Hepatocyte (in vitro differentiated cells): ENCODE results near the gene COL19A1. TPM values are rescaled to one million over a fixed set of nuclear protein-coding genes. Genes with fewer than 3 reads are reported as not detected.

Source experiments
- DNase-seq: peaks from one replicate; pipeline ENCODE4 v3.0.0-alpha.2; 2016; ENCODE audit warnings: low spot score
- H2AFZ ChIP-seq: fragments of 200-600 bp; sonication (generic); 2 replicates; pipeline ENCODE4 v1.6.0; 2016; ENCODE audit warnings: antibody characterized with exemption, mild to moderate bottlenecking
- H3K27ac ChIP-seq: fragments of 200-600 bp; sonication (generic); 2 replicates; pipeline ENCODE4 v1.5.1; 2016; ENCODE audit warnings: mild to moderate bottlenecking
- H3K27me3 ChIP-seq: fragments of 200-600 bp; sonication (generic); 2 replicates; pipeline ENCODE4 v1.6.1; 2016
- H3K36me3 ChIP-seq: fragments of 200-600 bp; sonication (generic); replicated peaks from 2 replicates; pipeline ENCODE4 v1.5.1; 2016; ENCODE audit warnings: low read depth; ENCODE audit not compliant: insufficient read depth
- H3K4me1 ChIP-seq: fragments of 200-600 bp; sonication (generic); 2 replicates; pipeline ENCODE4 v1.5.1; 2016; ENCODE audit warnings: mild to moderate bottlenecking, moderate library complexity; ENCODE audit not compliant: insufficient read depth
- H3K4me2 ChIP-seq: fragments of 200-600 bp; sonication (generic); 2 replicates; pipeline ENCODE4 v1.6.0; 2016
- H3K4me3 ChIP-seq: fragments of 200-600 bp; sonication (generic); 2 replicates; pipeline ENCODE4 v1.5.1; 2016; ENCODE audit warnings: mild to moderate bottlenecking
- H3K79me2 ChIP-seq: fragments of 200-600 bp; sonication (generic); 2 replicates; pipeline ENCODE4 v1.6.0; 2017; ENCODE audit warnings: mild to moderate bottlenecking
- H3K9me2 ChIP-seq: fragments of 200-600 bp; sonication (generic); replicated peaks from 2 replicates; pipeline ENCODE4 v1.6.0; 2017; ENCODE audit warnings: mild to moderate bottlenecking; ENCODE audit not compliant: insufficient read depth
- H3K9me3 ChIP-seq: fragments of 200-600 bp; sonication (generic); 2 replicates; pipeline ENCODE4 v1.5.1; 2016; ENCODE audit warnings: low read depth, mild to moderate bottlenecking
- H4K20me1 ChIP-seq: fragments of 200-600 bp; sonication (generic); 2 replicates; pipeline ENCODE4 v1.6.0; 2016; ENCODE audit warnings: mild to moderate bottlenecking; ENCODE audit not compliant: insufficient read depth, poor library complexity, severe bottlenecking
- EZH2 ChIP-seq: fragments of 200-600 bp; sonication (generic); IDR thresholded peaks from 2 replicates; pipeline ENCODE4 v1.6.1; 2016; ENCODE audit warnings: antibody characterized with exemption, mild to moderate bottlenecking, borderline replicate concordance
- EZH2phosphoT487 ChIP-seq: fragments of 200-600 bp; sonication (generic); IDR thresholded peaks from one replicate; pipeline ENCODE4 v1.6.1; 2018; ENCODE audit warnings: antibody characterized with exemption, mild to moderate bottlenecking, low read depth, moderate library complexity; ENCODE audit not compliant: unreplicated experiment, severe bottlenecking
- WGBS: methylation state at CpG from one replicate; pipeline ENCODE4 v1.1.6; 2016; ENCODE audit warnings: low lambda C conversion rate; ENCODE audit errors: missing lambda C conversion rate; 5-methylcytosine and 5-hydroxymethylcytosine counted together
- polyA plus RNA-seq: library from polyadenylated mRNA; unstranded; fragments of >200 nt; fragmentation: Nextera tagmentation; extraction: Ambion mirVana; gene quantifications from 2 replicates; pipeline ENCODE4 v1.2.1, GENCODE V29; 2016
- total RNA-seq: library from RNA; depleted of rRNA; stranded (reverse); fragments of >200 nt; gene quantifications from 2 replicates; pipeline ENCODE4 v1.2.3, GENCODE V29; 2014
- TF ChIP-seq, protein P1 (sequence below): fragments of 200-600 bp; sonication (generic); IDR thresholded peaks from 2 replicates; pipeline ENCODE4 v1.5.1; 2016; ENCODE audit warnings: antibody characterized with exemption, mild to moderate bottlenecking; ENCODE audit not compliant: poor library complexity

The COL19A1 gene
- total and polyA plus RNA-seq, 2 experiments from 2014 or later: 1.1 to 1.2 TPM

- WGBS: 69% methylated on average over 2 of the region's 2 CpGs
- H3K27me3 ChIP-seq: no peaks in the 10 kb centered on the region
Observed at GRCh38 chr6:70040766-70041165, 174.4 kb downstream of the COL19A1 start.

GRCh38 chr6:70041411-70041810, 175.1 kb downstream of the COL19A1 start:
- no peaks in the 10 kb centered on the region for H4K20me1 ChIP-seq
- WGBS: 90% methylated on average over 1 of the region's 1 CpG
- H3K4me3 ChIP-seq: no peak overlapping the region
- no peaks in the 10 kb centered on the region for H3K79me2 ChIP-seq
- no peak for TF ChIP-seq EZH2
- no peaks in the 10 kb centered on the region for H3K9me3 ChIP-seq
- no peak for DNase-seq
- no peaks in the 10 kb centered on the region for H3K27me3 ChIP-seq
- no peak overlapping the region for H3K27ac ChIP-seq
- H3K9me2 ChIP-seq: no peaks in the 10 kb centered on the region
- H3K4me1 ChIP-seq: no peaks in the 10 kb centered on the region
- H2AFZ ChIP-seq: no peak overlapping the region
- no peak overlapping the region for H3K4me2 ChIP-seq
- no peaks in the 10 kb centered on the region for H3K36me3 ChIP-seq

More at GRCh38 chr6:70040766-70041165, 174.4 kb downstream of the COL19A1 start:
- Histone ChIP-seq H3K4me2 (no peak overlapping the region), H3K9me3 (no peaks in the 10 kb centered on the region), H4K20me1 (no peaks in the 10 kb centered on the region), H3K4me1 (no peaks in the 10 kb centered on the region), H3K36me3 (no peaks in the 10 kb centered on the region), H3K79me2 (no peaks in the 10 kb centered on the region), H3K4me3 (no peak overlapping the region), H2AFZ (no peak overlapping the region), H3K9me2 (no peaks in the 10 kb centered on the region), H3K27ac (no peak overlapping the region)
- no peak for DNase-seq
- TF ChIP-seq EZH2phosphoT487 (no peak), EZH2 (no peak)
- TF ChIP-seq, protein P1, sequence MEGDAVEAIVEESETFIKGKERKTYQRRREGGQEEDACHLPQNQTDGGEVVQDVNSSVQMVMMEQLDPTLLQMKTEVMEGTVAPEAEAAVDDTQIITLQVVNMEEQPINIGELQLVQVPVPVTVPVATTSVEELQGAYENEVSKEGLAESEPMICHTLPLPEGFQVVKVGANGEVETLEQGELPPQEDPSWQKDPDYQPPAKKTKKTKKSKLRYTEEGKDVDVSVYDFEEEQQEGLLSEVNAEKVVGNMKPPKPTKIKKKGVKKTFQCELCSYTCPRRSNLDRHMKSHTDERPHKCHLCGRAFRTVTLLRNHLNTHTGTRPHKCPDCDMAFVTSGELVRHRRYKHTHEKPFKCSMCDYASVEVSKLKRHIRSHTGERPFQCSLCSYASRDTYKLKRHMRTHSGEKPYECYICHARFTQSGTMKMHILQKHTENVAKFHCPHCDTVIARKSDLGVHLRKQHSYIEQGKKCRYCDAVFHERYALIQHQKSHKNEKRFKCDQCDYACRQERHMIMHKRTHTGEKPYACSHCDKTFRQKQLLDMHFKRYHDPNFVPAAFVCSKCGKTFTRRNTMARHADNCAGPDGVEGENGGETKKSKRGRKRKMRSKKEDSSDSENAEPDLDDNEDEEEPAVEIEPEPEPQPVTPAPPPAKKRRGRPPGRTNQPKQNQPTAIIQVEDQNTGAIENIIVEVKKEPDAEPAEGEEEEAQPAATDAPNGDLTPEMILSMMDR: no peak

DNA sequence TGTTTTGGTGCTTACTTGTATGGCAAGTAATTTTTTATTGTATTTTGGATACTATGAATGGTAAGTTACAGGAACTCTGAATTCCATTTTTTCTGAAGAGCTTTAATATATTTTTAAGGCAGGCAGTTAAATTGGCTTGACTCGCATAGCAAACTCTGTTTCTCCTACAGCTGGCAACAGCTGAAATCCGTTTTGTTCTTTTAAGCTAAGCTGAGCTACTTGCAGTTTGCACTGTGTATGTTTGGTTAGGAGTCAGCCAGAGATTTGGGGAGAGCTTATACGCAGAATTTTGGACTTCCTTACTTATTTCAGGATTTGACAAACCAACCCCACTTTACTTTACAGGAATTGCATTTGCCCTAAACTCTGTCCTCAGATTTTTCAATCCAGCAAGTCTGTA, 179.1 kb downstream of the COL19A1 start:
- Histone ChIP-seq H3K9me3 (no peaks in the 10 kb centered on the region), H3K27me3 (no peaks in the 10 kb centered on the region), H3K36me3 (no peaks in the 10 kb centered on the region), H3K79me2 (no peaks in the 10 kb centered on the region), H3K4me3 (no peak overlapping the region), H3K27ac (no peak overlapping the region), H3K4me2 (no peak overlapping the region), H3K9me2 (no peaks in the 10 kb centered on the region), H2AFZ (no peak overlapping the region), H3K4me1 (no peaks in the 10 kb centered on the region), H4K20me1 (no peaks in the 10 kb centered on the region)
- TF ChIP-seq EZH2phosphoT487: no peak
- TF ChIP-seq, protein P1: no peak
- TF ChIP-seq EZH2: no peak
- DNase-seq: no peak
- 77% methylated on average over 3 of the region's 3 CpGs for WGBS

DNA sequence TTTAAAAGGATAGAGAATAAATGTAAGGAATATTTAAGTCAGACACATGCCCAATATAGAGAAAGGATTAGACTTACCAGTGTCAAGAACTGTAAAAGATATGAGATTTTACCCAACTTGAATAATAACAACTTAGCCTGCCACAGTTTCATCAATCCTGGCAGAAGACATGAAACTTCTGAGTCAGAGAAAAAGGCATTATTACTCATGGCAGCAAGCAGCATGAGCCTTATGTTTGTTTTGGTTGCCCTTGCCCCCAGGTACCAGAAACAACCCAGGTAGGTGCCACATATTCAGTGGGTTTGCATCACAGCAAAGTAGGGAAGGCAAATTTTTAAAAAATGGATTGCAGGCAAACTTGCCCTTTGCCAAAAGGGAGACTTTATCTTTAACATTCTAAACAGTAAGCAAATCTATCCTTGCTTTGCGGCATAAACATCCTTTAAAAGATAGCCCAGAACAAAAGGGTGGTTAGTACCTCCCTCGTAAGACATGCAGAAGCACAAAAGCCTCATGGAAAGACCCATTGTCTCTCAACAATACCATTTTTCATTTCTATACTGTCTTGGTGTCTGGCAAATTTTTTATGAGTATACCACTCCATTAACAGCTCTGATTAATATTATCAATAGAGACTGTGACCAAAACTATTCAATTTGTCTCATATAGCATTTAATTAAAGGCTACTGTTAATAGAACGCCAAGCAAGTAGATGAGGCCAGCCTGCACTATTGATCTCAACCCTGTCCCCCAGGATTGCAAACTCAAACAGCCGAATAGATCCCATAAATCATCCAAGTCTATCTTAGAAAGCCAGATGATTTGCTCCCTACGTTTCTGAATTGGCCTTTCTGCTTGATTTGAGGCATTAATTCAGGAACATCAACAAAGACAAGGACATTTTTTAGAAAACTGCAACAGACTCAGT, 185.1 kb downstream of the COL19A1 start:
- no peaks in the 10 kb centered on the region for H4K20me1 ChIP-seq
- no peaks in the 10 kb centered on the region for H3K4me1 ChIP-seq
- H3K4me2 ChIP-seq: no peak overlapping the region
- no peaks in the 10 kb centered on the region for H3K9me2 ChIP-seq
- no peaks in the 10 kb centered on the region for H3K9me3 ChIP-seq
- no peak overlapping the region for H2AFZ ChIP-seq
- no peaks in the 10 kb centered on the region for H3K79me2 ChIP-seq
- no peak for DNase-seq
- no peak overlapping the region for H3K4me3 ChIP-seq
- 84% methylated on average over 5 of the region's 5 CpGs for WGBS
- H3K27ac ChIP-seq: no peak overlapping the region
- no peaks in the 10 kb centered on the region for H3K36me3 ChIP-seq
- no peak for TF ChIP-seq EZH2
- TF ChIP-seq, protein P1: no peak
- TF ChIP-seq EZH2phosphoT487: no peak
- H3K27me3 ChIP-seq: no peaks in the 10 kb centered on the region
